Activated T-cell treated with anti-CD3 and anti-CD28 coated beads, Interleukin-2, amount 50 U/mL, for 24 hours (primary cell): ENCODE data around the gene DRGX.

Experiments
- DNase-seq: peaks from one replicate; pipeline ENCODE4 v3.0.0-alpha.2; 2020
- H3K27ac Mint-ChIP-seq: 2 replicates; pipeline ENCODE4 v1.8.0; 2020; ENCODE audit warnings: mild to moderate bottlenecking, mixed read lengths
- H3K27me3 Mint-ChIP-seq: 2 replicates; pipeline ENCODE4 v1.8.0; 2020; ENCODE audit warnings: mixed read lengths
- H3K36me3 Mint-ChIP-seq: 2 replicates; pipeline ENCODE4 v1.8.0; 2020; ENCODE audit warnings: low read depth, mixed read lengths
- H3K4me1 Mint-ChIP-seq: 2 replicates; pipeline ENCODE4 v1.8.0; 2020; ENCODE audit warnings: low read depth, mixed read lengths
- H3K4me3 Mint-ChIP-seq: 2 replicates; pipeline ENCODE4 v1.8.0; 2020; ENCODE audit warnings: mild to moderate bottlenecking, moderate library complexity, mixed read lengths
- H3K9me3 Mint-ChIP-seq: 2 replicates; pipeline ENCODE4 v1.8.0; 2020; ENCODE audit warnings: mixed read lengths

The DRGX gene

DNA sequence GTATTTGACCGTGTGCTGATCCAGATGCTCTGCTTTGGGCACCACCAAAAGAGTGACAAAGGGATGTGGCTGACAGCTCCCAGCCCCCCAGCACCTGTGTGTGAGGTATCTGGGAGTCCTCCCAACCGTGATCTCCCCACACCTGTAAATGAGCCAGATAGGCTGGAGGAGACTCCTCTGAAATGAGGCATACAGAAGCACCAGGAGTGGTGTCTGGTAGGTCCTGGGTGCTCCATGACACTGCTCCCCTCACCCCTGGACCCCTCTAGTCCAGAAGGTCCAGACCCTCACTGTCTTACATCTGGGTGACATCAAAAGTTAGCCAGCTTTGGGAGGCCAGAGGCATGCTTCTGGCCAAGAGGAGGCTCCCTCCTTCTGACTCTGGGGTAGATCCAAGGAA, 20.0 kb upstream of the DRGX start:
- Mint-ChIP-seq H3K9me3 (no peaks in the 10 kb centered on the region), H3K27ac (no peak overlapping the region), H3K27me3 (peaks cover 10% of the 10 kb centered on the region), H3K4me1 (no peaks in the 10 kb centered on the region), H3K36me3 (no peaks in the 10 kb centered on the region), H3K4me3 (no peak overlapping the region)
- DNase-seq = no peak

DNA sequence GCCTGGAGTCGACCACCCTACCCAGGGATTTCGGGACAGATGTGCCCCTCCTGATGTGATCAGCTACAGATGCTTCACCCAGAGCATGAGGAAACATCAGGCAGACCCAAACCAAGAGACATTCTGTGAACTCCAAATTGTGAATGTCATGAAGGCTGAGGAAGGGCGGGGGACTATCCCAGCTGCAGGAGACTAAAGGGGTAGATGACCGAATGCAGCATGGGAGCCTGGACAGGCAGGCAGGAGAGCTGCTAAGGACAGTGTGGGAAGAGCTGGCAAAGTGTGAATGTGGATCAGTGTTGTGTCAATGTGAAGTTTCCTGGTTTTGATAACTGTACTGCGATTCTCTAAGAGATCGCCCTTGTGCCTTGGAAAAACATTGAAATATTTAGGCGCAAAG, 19.2 kb upstream of the DRGX start:
- DNase-seq = no peak
- H3K4me1 Mint-ChIP-seq = no peaks in the 10 kb centered on the region
- H3K27me3 Mint-ChIP-seq = peaks cover 17% of the 10 kb centered on the region
- no peak overlapping the region for H3K27ac Mint-ChIP-seq
- no peak overlapping the region for H3K4me3 Mint-ChIP-seq
- H3K9me3 Mint-ChIP-seq = no peaks in the 10 kb centered on the region
- no peaks in the 10 kb centered on the region for H3K36me3 Mint-ChIP-seq

DNA sequence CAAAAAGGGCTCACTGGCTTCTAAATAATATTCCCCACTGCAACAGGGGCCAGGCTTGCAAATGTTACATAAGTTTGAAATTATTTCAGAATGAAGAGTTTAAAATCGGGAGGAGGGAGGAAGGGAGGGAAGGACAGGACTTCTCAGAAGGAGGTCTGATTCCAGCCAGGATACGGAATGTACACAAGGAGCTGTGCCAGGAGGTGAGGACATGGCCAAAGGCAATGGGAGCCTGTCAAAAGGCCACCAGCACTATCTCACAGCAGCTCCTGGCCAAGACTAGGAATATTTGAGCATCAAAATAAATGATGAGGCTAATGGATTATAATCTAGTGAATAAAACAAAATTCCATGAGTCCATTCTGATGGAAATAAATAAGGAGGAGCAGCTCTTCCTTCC, 18.6 kb upstream of the DRGX start:
- Mint-ChIP-seq H3K4me1 (no peaks in the 10 kb centered on the region), H3K4me3 (no peak overlapping the region), H3K9me3 (no peaks in the 10 kb centered on the region), H3K36me3 (no peaks in the 10 kb centered on the region), H3K27ac (no peak overlapping the region), H3K27me3 (peaks cover 20% of the 10 kb centered on the region)
- no peak for DNase-seq

DNA sequence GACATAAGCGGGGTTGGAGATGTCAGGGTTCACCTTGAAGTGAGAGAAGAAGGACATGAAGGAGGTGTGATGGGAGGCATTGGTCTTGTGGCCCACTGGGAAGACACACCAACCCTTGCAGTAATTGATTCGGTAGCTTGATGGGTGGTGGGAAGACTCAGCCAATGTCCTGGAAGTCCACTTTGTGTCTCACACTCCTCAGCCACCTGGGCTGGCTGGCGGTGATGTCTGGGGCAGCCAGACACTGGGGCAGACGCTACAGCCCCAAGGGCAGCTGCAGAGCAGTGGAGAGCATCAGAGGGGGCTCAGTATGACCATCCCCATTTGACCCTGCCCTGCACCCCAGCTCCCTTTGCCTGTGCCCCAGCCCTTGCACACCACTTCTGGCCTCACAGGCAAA, 16.7 kb upstream of the DRGX start:
- peaks cover 35% of the 10 kb centered on the region for H3K27me3 Mint-ChIP-seq
- H3K4me3 Mint-ChIP-seq = no peak overlapping the region
- no peaks in the 10 kb centered on the region for H3K9me3 Mint-ChIP-seq
- H3K36me3 Mint-ChIP-seq = no peaks in the 10 kb centered on the region
- H3K27ac Mint-ChIP-seq = no peak overlapping the region
- H3K4me1 Mint-ChIP-seq = peaks cover 1% of the 10 kb centered on the region
- DNase-seq = no peak

DNA sequence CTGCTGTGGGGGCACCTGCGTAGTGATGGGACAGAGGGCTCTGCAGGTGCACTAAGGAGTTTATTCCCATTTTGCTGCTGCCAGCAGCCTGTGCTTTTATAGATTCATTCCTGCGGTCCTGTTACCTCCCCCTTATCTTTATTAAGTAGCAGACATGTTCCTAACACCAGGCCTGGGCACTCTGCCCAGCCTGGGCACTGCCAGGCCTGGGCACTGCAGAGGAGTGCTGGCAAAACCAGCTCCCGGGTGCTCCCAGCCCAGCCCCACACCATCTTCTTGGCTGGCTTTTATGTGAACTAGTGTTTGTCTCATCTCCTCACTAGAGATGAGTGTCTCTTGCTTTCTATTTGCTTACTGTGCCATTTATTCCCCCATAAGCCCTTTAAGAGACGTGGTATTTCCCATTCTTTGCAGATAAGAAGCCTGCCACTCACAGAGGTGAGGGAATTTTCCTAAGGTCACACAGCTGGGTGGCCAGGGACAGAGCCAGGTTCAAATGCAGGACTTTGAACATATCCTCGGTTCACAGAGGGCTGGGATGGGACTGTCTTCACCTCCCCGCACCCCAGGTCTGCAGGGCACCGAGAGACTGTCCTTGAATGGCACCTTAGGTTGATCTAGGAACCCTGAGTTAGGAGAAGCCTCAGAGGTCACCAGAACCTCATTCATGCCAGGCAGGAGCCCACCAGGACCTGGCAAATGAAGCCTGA, 14.6 kb upstream of the DRGX start:
- Mint-ChIP-seq H3K9me3 (no peaks in the 10 kb centered on the region), H3K4me1 (peaks cover 1% of the 10 kb centered on the region), H3K27ac (no peak overlapping the region), H3K36me3 (no peaks in the 10 kb centered on the region), H3K4me3 (no peak overlapping the region), H3K27me3 (peaks cover 50% of the 10 kb centered on the region)
- DNase-seq = no peak

DNA sequence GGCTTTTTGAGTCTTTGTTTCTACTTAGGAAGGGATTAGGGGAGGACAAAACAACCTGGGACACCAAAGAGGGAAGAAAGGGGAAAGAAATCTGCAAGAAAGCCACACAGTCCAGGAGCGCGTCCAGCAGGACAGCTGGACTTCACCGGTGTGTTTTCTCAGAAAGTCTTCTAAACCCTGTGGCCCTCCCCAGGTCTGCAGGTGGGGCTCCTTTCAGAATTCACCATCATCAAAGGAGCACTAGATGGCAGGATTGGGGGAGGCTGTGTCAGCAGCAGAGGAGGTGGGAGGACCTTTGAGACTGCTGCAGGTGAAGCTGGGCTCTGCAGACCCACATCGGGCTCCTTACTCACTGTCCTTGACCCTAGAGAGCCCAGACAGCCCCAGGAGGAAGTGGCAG, 13.9 kb upstream of the DRGX start:
- peaks cover 58% of the 10 kb centered on the region for H3K27me3 Mint-ChIP-seq
- H3K4me1 Mint-ChIP-seq = peaks cover 1% of the 10 kb centered on the region
- no peak overlapping the region for H3K4me3 Mint-ChIP-seq
- DNase-seq = no peak
- H3K36me3 Mint-ChIP-seq = no peaks in the 10 kb centered on the region
- no peak overlapping the region for H3K27ac Mint-ChIP-seq
- H3K9me3 Mint-ChIP-seq = no peaks in the 10 kb centered on the region

- Mint-ChIP-seq H3K9me3 (no peaks in the 10 kb centered on the region), H3K27me3 (peaks cover 64% of the 10 kb centered on the region), H3K4me1 (peaks cover 1% of the 10 kb centered on the region), H3K4me3 (no peak overlapping the region), H3K36me3 (no peaks in the 10 kb centered on the region), H3K27ac (no peak overlapping the region)
- no peak for DNase-seq
Measured at GRCh38 chr10:49408519-49409306, 12.8 kb upstream of the DRGX start.

DNA sequence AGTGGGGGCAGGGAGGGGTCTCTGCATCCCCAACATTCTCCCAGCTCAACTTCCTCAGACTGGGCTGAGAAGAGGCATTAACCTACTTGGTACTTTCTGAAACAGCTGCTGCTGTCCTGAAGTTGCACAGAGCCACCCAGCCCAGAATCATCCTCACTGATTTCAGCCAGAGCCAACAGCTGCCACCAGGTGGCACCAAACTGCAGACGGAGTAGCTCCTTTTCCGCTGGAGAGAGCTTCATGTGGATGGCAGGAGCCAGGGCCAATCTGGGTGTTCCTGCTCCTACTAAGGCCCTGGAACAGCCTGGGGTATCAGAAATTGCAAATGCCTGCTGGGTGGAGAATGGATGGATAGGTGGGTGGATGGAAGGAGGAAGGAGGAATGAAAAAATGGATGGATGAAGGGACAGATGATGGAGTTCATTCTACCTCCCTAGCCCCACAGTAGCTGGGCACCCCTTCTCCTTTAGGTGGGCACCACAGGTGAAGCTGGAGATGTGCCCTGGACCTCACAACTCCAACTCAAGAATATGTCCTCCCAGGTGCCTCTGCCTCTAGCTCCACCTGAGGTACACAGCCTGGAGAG, 11.8 kb upstream of the DRGX start:
- H3K4me3 Mint-ChIP-seq = no peak overlapping the region
- peaks cover 1% of the 10 kb centered on the region for H3K4me1 Mint-ChIP-seq
- peaks cover 71% of the 10 kb centered on the region for H3K27me3 Mint-ChIP-seq
- H3K9me3 Mint-ChIP-seq = no peaks in the 10 kb centered on the region
- H3K27ac Mint-ChIP-seq = no peak overlapping the region
- no peaks in the 10 kb centered on the region for H3K36me3 Mint-ChIP-seq
- DNase-seq = peak; percentile 81

DNA sequence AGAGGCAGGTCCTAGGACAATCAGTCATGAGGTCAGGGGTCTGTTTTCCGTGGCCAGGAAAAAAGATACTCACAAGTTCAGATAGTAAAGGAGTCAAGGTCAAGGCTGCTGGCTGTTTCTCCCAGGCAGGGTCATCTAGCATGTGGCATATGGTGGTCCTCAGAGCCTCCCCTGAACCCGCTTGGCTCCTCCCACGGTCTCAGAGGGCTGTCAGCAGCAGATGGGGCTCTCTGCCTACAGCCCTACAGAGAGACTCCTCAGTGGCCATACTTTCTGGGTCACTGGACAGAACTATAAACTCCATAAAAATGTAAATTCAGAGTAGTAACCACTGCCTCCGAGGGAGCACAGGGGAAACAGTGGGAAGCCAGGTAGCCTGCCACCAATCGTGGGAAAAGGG, 11.3 kb upstream of the DRGX start:
- H3K4me3 Mint-ChIP-seq = no peak overlapping the region
- DNase-seq = no peak
- H3K36me3 Mint-ChIP-seq = no peaks in the 10 kb centered on the region
- no peak overlapping the region for H3K27ac Mint-ChIP-seq
- H3K4me1 Mint-ChIP-seq = peaks cover 1% of the 10 kb centered on the region
- peaks cover 72% of the 10 kb centered on the region for H3K27me3 Mint-ChIP-seq
- H3K9me3 Mint-ChIP-seq = no peaks in the 10 kb centered on the region

DNA sequence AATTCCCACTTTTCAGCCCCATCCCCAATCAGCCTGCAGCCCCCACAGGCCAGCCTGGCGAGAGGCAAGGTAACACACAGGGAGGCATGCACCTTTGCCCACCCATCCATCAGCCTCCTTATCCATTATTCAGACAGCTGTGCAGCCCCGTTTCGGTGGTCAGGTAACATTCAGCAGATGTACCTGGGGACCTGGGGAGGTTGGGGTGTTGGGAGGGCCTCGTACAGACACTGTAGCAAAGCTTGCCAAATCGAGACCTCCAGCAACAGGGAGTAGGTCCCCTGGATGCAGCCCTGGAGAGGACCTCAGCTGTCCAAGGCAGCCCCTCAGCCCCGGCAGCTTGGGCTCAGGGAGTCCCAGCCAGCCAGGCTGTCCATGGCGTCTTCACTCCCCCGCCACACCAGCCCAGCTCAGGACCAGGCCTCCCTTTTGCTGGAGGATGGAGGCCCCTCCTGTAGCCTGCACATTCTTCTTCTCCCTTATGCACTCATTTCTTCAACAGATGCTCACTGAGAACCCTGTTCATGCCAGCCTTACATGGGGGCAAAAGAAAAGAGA, 8.5 kb upstream of the DRGX start:
- no peak for DNase-seq
- no peaks in the 10 kb centered on the region for H3K9me3 Mint-ChIP-seq
- H3K27me3 Mint-ChIP-seq = peaks cover 81% of the 10 kb centered on the region
- H3K4me1 Mint-ChIP-seq = peaks cover 1% of the 10 kb centered on the region
- H3K27ac Mint-ChIP-seq = no peak overlapping the region
- no peak overlapping the region for H3K4me3 Mint-ChIP-seq
- no peaks in the 10 kb centered on the region for H3K36me3 Mint-ChIP-seq

DNA sequence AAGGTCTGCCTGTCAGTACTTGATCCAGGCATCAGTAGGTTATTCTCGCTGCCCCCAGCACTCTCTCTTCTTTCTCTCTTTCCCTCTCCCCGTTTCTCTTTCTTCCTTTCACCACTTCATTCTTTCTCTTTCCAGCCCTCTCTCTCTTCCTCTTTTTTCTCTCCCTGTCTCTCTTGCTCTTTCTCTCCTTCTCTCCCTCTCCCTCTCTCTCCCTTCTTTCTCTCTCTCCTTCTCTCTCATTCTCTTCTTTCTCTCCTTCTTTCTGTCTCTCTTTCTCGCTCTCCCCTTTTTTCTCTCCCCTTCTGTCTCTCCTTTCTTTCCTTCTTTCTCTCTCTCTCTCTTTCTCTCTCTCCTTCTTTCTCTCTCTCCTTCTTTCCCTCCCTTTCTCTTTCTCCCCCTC, 7.5 kb upstream of the DRGX start:
- no peak for DNase-seq
- Mint-ChIP-seq H3K4me3 (no peak overlapping the region), H3K36me3 (no peaks in the 10 kb centered on the region), H3K27ac (no peak overlapping the region), H3K4me1 (peaks cover 6% of the 10 kb centered on the region), H3K9me3 (no peaks in the 10 kb centered on the region), H3K27me3 (peaks cover 82% of the 10 kb centered on the region)

DNA sequence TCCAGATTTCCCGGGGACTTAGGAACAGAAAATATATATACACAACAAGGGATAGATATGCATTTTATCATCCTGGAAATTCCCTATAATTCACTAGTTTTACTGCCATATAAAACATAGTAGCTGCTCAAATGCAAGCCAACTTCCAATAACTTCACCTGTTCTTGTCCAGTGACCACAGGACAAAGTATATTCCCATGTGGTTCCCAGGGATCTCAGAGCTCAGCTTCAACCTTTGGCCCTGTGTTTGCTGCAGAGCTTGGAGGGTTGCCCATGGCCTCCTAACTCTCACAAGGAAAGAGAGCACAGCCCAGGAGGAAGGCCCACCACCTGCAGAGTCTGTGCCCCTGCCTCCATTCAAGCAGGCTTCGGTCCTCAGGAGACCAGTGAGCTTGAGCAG, 4.5 kb upstream of the DRGX start:
- no peak overlapping the region for H3K4me3 Mint-ChIP-seq
- no peaks in the 10 kb centered on the region for H3K36me3 Mint-ChIP-seq
- H3K27ac Mint-ChIP-seq = no peak overlapping the region
- no peaks in the 10 kb centered on the region for H3K9me3 Mint-ChIP-seq
- DNase-seq = no peak
- peaks cover 23% of the 10 kb centered on the region for H3K4me1 Mint-ChIP-seq
- H3K27me3 Mint-ChIP-seq = peaks cover 86% of the 10 kb centered on the region

- Mint-ChIP-seq H3K4me1 (peaks cover 23% of the 10 kb centered on the region), H3K4me3 (no peak overlapping the region), H3K9me3 (no peaks in the 10 kb centered on the region), H3K27me3 (peaks cover 85% of the 10 kb centered on the region), H3K36me3 (no peaks in the 10 kb centered on the region), H3K27ac (no peak overlapping the region)
- DNase-seq = no peak
Measured at GRCh38 chr10:49398986-49399385, 3.1 kb upstream of the DRGX start.

GRCh38 chr10:49398000-49398861, 2.3 kb upstream of the DRGX start:
- no peaks in the 10 kb centered on the region for H3K9me3 Mint-ChIP-seq
- peak; percentile 72 for DNase-seq
- H3K27me3 Mint-ChIP-seq = peaks cover 87% of the 10 kb centered on the region
- H3K4me1 Mint-ChIP-seq = peaks cover 23% of the 10 kb centered on the region
- no peak overlapping the region for H3K27ac Mint-ChIP-seq
- H3K4me3 Mint-ChIP-seq = peak overlapping the region; percentile 59
- no peaks in the 10 kb centered on the region for H3K36me3 Mint-ChIP-seq
